Measurements from ENCODE around the gene OAF. TPM values are rescaled to one million over a fixed set of nuclear protein-coding genes. Genes with fewer than 3 reads are reported as not detected.

OAF gene
- total and polyA plus RNA-seq, 7 donors, result 23.5 to 94.3 (median 44.3) TPM

- intact Hi-C loops (cut with DNase I), result no loop called here
- 75 to 89% methylated on average over 5 of the region's 5 CpGs for WGBS, 2 donors
- H3K36me3 ChIP-seq, result no peaks in the 10 kb centered on the region
- H3K9me3 ChIP-seq, result no peaks in the 10 kb centered on the region
- no peak overlapping the region for H3K27ac ChIP-seq
- TF ChIP-seq POLR2A (IDR thresholded peaks at IDR 0.05) (no peak), EP300 (IDR thresholded peaks at IDR 0.05) (no peak)
- TF ChIP-seq, protein P1, sequence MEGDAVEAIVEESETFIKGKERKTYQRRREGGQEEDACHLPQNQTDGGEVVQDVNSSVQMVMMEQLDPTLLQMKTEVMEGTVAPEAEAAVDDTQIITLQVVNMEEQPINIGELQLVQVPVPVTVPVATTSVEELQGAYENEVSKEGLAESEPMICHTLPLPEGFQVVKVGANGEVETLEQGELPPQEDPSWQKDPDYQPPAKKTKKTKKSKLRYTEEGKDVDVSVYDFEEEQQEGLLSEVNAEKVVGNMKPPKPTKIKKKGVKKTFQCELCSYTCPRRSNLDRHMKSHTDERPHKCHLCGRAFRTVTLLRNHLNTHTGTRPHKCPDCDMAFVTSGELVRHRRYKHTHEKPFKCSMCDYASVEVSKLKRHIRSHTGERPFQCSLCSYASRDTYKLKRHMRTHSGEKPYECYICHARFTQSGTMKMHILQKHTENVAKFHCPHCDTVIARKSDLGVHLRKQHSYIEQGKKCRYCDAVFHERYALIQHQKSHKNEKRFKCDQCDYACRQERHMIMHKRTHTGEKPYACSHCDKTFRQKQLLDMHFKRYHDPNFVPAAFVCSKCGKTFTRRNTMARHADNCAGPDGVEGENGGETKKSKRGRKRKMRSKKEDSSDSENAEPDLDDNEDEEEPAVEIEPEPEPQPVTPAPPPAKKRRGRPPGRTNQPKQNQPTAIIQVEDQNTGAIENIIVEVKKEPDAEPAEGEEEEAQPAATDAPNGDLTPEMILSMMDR (IDR thresholded peaks at IDR 0.05), result no peak
- DNase-seq, result no peak
- no peak overlapping the region for H3K4me3 ChIP-seq
- no peaks in the 10 kb centered on the region for H3K27me3 ChIP-seq
- H3K4me1 ChIP-seq, result peaks cover 0 to 8% (median 3%) of the 10 kb centered on the region in 4 donors
Measured at GRCh38 chr11:120279502-120279901, 68.7 kb downstream of the OAF start.

Other genes starting within 250 kb of the OAF start
- gene TRIM29, start 72.9 kb upstream of the OAF start, total RNA-seq, result 1 to 10 TPM in 3 of 4 donors, under 1 TPM in 1; 0.33 to 6.9 (median 1.1) TPM
- 1 to 10 TPM; 6.0 to 8.5 (median 7.2) TPM for gene TRIM29, start 72.9 kb upstream of the OAF start, polyA plus RNA-seq
- gene POU2F3, start 29.1 kb downstream of the OAF start, total RNA-seq, result not detected
- gene POU2F3, start 29.1 kb downstream of the OAF start, polyA plus RNA-seq, result 1 to 10 TPM in 2 of 3 donors, under 1 TPM in 1; 0.92 to 1.8 (median 1.3) TPM
- gene TLCD5, start 114.3 kb downstream of the OAF start, total RNA-seq, result 1 to 10 TPM; 3.3 to 7.2 (median 4.4) TPM
- 1 to 10 TPM in 1 of 3 donors, under 1 TPM in 1, not detected in 1; 0.60 to 1.1 TPM for gene TLCD5, start 114.3 kb downstream of the OAF start, polyA plus RNA-seq
- 100 to 1,000 TPM in 2 of 4 donors, 10 to 100 TPM in 2; 80.5 to 129 (median 94.8) TPM for gene ARHGEF12, start 125.4 kb downstream of the OAF start, total RNA-seq
- 10 to 100 TPM; 18.6 to 25.2 (median 22.8) TPM for gene ARHGEF12, start 125.4 kb downstream of the OAF start, polyA plus RNA-seq

Data from sigmoid colon (tissue), 7 donors.